ENCODE results near the gene KLHL40.

The KLHL40 gene

GRCh38 chr3:42661593-42662022, 23.7 kb upstream of the KLHL40 start:
- TF ChIP-seq, protein P1, sequence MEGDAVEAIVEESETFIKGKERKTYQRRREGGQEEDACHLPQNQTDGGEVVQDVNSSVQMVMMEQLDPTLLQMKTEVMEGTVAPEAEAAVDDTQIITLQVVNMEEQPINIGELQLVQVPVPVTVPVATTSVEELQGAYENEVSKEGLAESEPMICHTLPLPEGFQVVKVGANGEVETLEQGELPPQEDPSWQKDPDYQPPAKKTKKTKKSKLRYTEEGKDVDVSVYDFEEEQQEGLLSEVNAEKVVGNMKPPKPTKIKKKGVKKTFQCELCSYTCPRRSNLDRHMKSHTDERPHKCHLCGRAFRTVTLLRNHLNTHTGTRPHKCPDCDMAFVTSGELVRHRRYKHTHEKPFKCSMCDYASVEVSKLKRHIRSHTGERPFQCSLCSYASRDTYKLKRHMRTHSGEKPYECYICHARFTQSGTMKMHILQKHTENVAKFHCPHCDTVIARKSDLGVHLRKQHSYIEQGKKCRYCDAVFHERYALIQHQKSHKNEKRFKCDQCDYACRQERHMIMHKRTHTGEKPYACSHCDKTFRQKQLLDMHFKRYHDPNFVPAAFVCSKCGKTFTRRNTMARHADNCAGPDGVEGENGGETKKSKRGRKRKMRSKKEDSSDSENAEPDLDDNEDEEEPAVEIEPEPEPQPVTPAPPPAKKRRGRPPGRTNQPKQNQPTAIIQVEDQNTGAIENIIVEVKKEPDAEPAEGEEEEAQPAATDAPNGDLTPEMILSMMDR (conservative IDR thresholded peaks at IDR 0.05; ENCODE audit: low read depth, low read length), result no peak
- H3K4me3 ChIP-seq (ENCODE audit: low read depth, low read length), result no peak overlapping the region
- no peak for DNase-seq (ENCODE audit: low read depth)

- DNase-seq (ENCODE audit: low read depth), result no peak
- TF ChIP-seq, protein P1 (conservative IDR thresholded peaks at IDR 0.05; ENCODE audit: low read depth, low read length), result no peak
- no peak overlapping the region for H3K4me3 ChIP-seq (ENCODE audit: low read depth, low read length)
Observed at GRCh38 chr3:42662037-42662812, 23.1 kb upstream of the KLHL40 start.

- TF ChIP-seq, protein P1 (conservative IDR thresholded peaks at IDR 0.05; ENCODE audit: low read depth, low read length), result no peak
- no peak for DNase-seq (ENCODE audit: low read depth)
- no peak overlapping the region for H3K4me3 ChIP-seq (ENCODE audit: low read depth, low read length)
Observed at GRCh38 chr3:42662813-42663535, 22.4 kb upstream of the KLHL40 start.

GRCh38 chr3:42663581-42664437, 21.5 kb upstream of the KLHL40 start:
- DNase-seq (ENCODE audit: low read depth), result no peak
- TF ChIP-seq, protein P1 (conservative IDR thresholded peaks at IDR 0.05; ENCODE audit: low read depth, low read length), result no peak
- H3K4me3 ChIP-seq (ENCODE audit: low read depth, low read length), result no peak overlapping the region

- TF ChIP-seq, protein P1 (conservative IDR thresholded peaks at IDR 0.05; ENCODE audit: low read depth, low read length), result no peak
- no peak overlapping the region for H3K4me3 ChIP-seq (ENCODE audit: low read depth, low read length)
- no peak for DNase-seq (ENCODE audit: low read depth)
Observed at GRCh38 chr3:42664438-42664803, 20.9 kb upstream of the KLHL40 start.

GRCh38 chr3:42665050-42665878, 20.1 kb upstream of the KLHL40 start:
- DNase-seq (ENCODE audit: low read depth), result no peak
- TF ChIP-seq, protein P1 (conservative IDR thresholded peaks at IDR 0.05; ENCODE audit: low read depth, low read length), result no peak
- H3K4me3 ChIP-seq (ENCODE audit: low read depth, low read length), result no peak overlapping the region

Measured in choroid plexus epithelial cell (primary cell).